ENCODE measurements around the gene SH3RF3.

Gene SH3RF3

GRCh38 chr2:109195193-109196045, 66.4 kb downstream of the SH3RF3 start:
- Histone ChIP-seq H2BK15ac (ENCODE audit: low read length) (no peak overlapping the region), H3K4me2 (ENCODE audit: insufficient read depth, low read length, poor library complexity, severe bottlenecking) (no peak overlapping the region), H3K36me3 (replicated peaks in 1 of 2; ENCODE audit: control insufficient read depth in 2 of 2, insufficient read depth in 2 of 2, low read length in 2 of 2) (no peaks in the 10 kb centered on the region), H4K8ac (ENCODE audit: low read depth, low read length) (no peak overlapping the region), H3K18ac (ENCODE audit: low read length) (no peak overlapping the region), H3K14ac (ENCODE audit: low read length) (no peak overlapping the region), H3K27ac (replicated peaks; ENCODE audit: low read length) (no peak overlapping the region), H3K23ac (ENCODE audit: low read depth, low read length, poor library complexity) (no peak overlapping the region), H3K4me1 (ENCODE audit: control insufficient read depth in 2 of 2, insufficient read depth in 1 of 2, low read depth in 1 of 2, low read length in 2 of 2) (peaks cover 0 to 4% of the 10 kb centered on the region in 2 donors), H4K91ac (ENCODE audit: low read depth, low read length, poor library complexity) (no peak overlapping the region), H2AFZ (ENCODE audit: low read length) (no peak overlapping the region), H3K27me3 (ENCODE audit: control insufficient read depth in 3 of 3, insufficient read depth in 3 of 3, low read depth in 1 of 3, low read length in 3 of 3) (no peaks in the 10 kb centered on the region), H3K9ac (ENCODE audit: low read depth, low read length, poor library complexity) (peak overlapping the region; percentile 32), H3K79me1 (ENCODE audit: low read depth, low read length) (no peaks in the 10 kb centered on the region), H3K9me3 (replicated peaks in 1 of 2; ENCODE audit: control insufficient read depth in 2 of 2, insufficient read depth in 1 of 2, low read depth in 1 of 2, low read length in 2 of 2) (no peaks in the 10 kb centered on the region), H3K4ac (ENCODE audit: low read length) (no peak overlapping the region), H2BK120ac (ENCODE audit: low read depth, low read length) (no peak overlapping the region), H2AK5ac (ENCODE audit: low read depth, low read length) (no peak overlapping the region), H3K4me3 (ENCODE audit: low read length in 2 of 2) (no peak overlapping the region), H2BK5ac (ENCODE audit: low read length) (no peak overlapping the region), H2BK12ac (ENCODE audit: low read length) (no peak overlapping the region)
- no peak for DNase-seq (ENCODE audit: low spot score)
- no CpG with 5 or more reads among the region's 19 CpGs for WGBS, 2 donors (ENCODE audit: extremely low coverage in 2 of 2, insufficient read length in 2 of 2, insufficient replicate concordance in 1 of 2)

GRCh38 chr2:109196081-109196875, 67.3 kb downstream of the SH3RF3 start:
- Histone ChIP-seq H3K4me3 (ENCODE audit: low read length in 2 of 2) (no peak overlapping the region), H2BK5ac (ENCODE audit: low read length) (no peak overlapping the region), H3K27ac (replicated peaks; ENCODE audit: low read length) (no peak overlapping the region), H3K4me1 (ENCODE audit: control insufficient read depth in 2 of 2, insufficient read depth in 1 of 2, low read depth in 1 of 2, low read length in 2 of 2) (peaks cover 0 to 4% of the 10 kb centered on the region in 2 donors), H4K91ac (ENCODE audit: low read depth, low read length, poor library complexity) (no peak overlapping the region), H2AK5ac (ENCODE audit: low read depth, low read length) (no peak overlapping the region), H3K9me3 (replicated peaks in 1 of 2; ENCODE audit: control insufficient read depth in 2 of 2, insufficient read depth in 1 of 2, low read depth in 1 of 2, low read length in 2 of 2) (no peaks in the 10 kb centered on the region), H3K9ac (ENCODE audit: low read depth, low read length, poor library complexity) (no peak overlapping the region), H3K4ac (ENCODE audit: low read length) (no peak overlapping the region), H2BK120ac (ENCODE audit: low read depth, low read length) (no peak overlapping the region), H2BK15ac (ENCODE audit: low read length) (no peak overlapping the region), H3K79me1 (ENCODE audit: low read depth, low read length) (no peaks in the 10 kb centered on the region), H2AFZ (ENCODE audit: low read length) (no peak overlapping the region), H3K14ac (ENCODE audit: low read length) (peak overlapping the region; percentile 22), H3K18ac (ENCODE audit: low read length) (peak overlapping the region; percentile 2), H4K8ac (ENCODE audit: low read depth, low read length) (no peak overlapping the region), H3K36me3 (replicated peaks in 1 of 2; ENCODE audit: control insufficient read depth in 2 of 2, insufficient read depth in 2 of 2, low read length in 2 of 2) (no peaks in the 10 kb centered on the region), H3K27me3 (ENCODE audit: control insufficient read depth in 3 of 3, insufficient read depth in 3 of 3, low read depth in 1 of 3, low read length in 3 of 3) (no peaks in the 10 kb centered on the region), H3K4me2 (ENCODE audit: insufficient read depth, low read length, poor library complexity, severe bottlenecking) (no peak overlapping the region), H3K23ac (ENCODE audit: low read depth, low read length, poor library complexity) (peak overlapping the region; percentile 46), H2BK12ac (ENCODE audit: low read length) (no peak overlapping the region)
- WGBS, 2 donors (ENCODE audit: extremely low coverage in 2 of 2, insufficient read length in 2 of 2, insufficient replicate concordance in 1 of 2), result no CpG with 5 or more reads among the region's 19 CpGs
- no peak for DNase-seq (ENCODE audit: low spot score)

GRCh38 chr2:109197491-109198418, 68.8 kb downstream of the SH3RF3 start:
- Histone ChIP-seq H3K9me3 (replicated peaks in 1 of 2; ENCODE audit: control insufficient read depth in 2 of 2, insufficient read depth in 1 of 2, low read depth in 1 of 2, low read length in 2 of 2) (no peaks in the 10 kb centered on the region), H3K79me1 (ENCODE audit: low read depth, low read length) (no peaks in the 10 kb centered on the region), H2BK15ac (ENCODE audit: low read length) (no peak overlapping the region), H3K4me3 (ENCODE audit: low read length in 2 of 2) (no peak overlapping the region), H3K18ac (ENCODE audit: low read length) (no peak overlapping the region), H3K36me3 (replicated peaks in 1 of 2; ENCODE audit: control insufficient read depth in 2 of 2, insufficient read depth in 2 of 2, low read length in 2 of 2) (no peaks in the 10 kb centered on the region), H2BK12ac (ENCODE audit: low read length) (no peak overlapping the region), H3K14ac (ENCODE audit: low read length) (no peak overlapping the region), H3K4me1 (ENCODE audit: control insufficient read depth in 2 of 2, insufficient read depth in 1 of 2, low read depth in 1 of 2, low read length in 2 of 2) (peaks cover 0 to 4% of the 10 kb centered on the region in 2 donors), H2BK5ac (ENCODE audit: low read length) (no peak overlapping the region), H3K27ac (replicated peaks; ENCODE audit: low read length) (no peak overlapping the region), H2BK120ac (ENCODE audit: low read depth, low read length) (no peak overlapping the region), H3K27me3 (ENCODE audit: control insufficient read depth in 3 of 3, insufficient read depth in 3 of 3, low read depth in 1 of 3, low read length in 3 of 3) (no peaks in the 10 kb centered on the region), H2AFZ (ENCODE audit: low read length) (no peak overlapping the region), H4K91ac (ENCODE audit: low read depth, low read length, poor library complexity) (no peak overlapping the region), H3K4ac (ENCODE audit: low read length) (no peak overlapping the region), H4K8ac (ENCODE audit: low read depth, low read length) (no peak overlapping the region), H3K9ac (ENCODE audit: low read depth, low read length, poor library complexity) (no peak overlapping the region), H3K4me2 (ENCODE audit: insufficient read depth, low read length, poor library complexity, severe bottlenecking) (no peak overlapping the region), H3K23ac (ENCODE audit: low read depth, low read length, poor library complexity) (no peak overlapping the region), H2AK5ac (ENCODE audit: low read depth, low read length) (no peak overlapping the region)
- DNase-seq (ENCODE audit: low spot score), result no peak
- no CpG with 5 or more reads among the region's 6 CpGs for WGBS, 2 donors (ENCODE audit: extremely low coverage in 2 of 2, insufficient read length in 2 of 2, insufficient replicate concordance in 1 of 2)
